GM21447 (cell line): ENCODE data around the gene RTTN.
A peak's percentile ranks its signal among the peaks of the same experiment; 100 is the strongest.

ENCODE experiments used
- ATAC-seq: cut with Tn5 transposase; IDR thresholded peaks from one replicate; pipeline ENCODE4 v1.9.1; 2021; ENCODE audit not compliant: unreplicated experiment

Gene RTTN

DNA sequence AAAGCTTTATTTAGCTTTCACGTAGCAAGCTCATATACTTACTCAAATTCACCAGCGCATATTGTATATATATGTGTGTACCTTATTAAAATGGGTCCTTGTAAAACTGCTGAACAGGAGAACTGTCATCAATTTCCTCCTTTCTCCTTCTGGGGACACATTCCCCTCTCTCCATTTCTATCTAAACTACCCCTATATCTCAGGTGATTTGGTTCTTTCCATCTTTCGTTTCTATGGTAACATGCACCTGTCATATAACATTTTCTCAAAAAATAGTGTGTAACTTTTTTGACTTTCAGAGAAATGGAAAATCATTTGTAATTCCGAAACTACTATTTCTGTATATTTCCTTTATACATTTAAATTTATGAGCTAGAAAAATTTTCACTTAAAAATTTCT lies 174.3 kb downstream of the RTTN start:
- ATAC-seq = no peak

DNA sequence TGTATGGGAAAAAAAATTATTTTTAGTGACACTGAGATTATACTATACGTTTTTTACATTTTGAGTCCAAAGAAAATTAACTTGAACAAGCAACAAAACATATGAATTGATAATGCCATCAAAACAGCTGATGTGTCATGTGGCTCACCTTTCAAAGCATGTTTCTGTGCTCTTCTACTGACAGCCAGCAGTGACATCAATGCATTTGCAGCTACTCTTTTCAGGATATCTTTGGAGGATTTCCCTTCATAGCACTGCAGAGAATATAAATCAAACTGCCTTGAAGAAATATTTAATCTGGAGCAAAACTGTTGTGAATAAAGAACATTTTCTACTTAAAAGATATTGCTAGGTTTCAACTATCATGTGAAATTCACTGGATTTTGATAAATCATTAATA lies 174.8 kb downstream of the RTTN start:
- ATAC-seq = no peak

DNA sequence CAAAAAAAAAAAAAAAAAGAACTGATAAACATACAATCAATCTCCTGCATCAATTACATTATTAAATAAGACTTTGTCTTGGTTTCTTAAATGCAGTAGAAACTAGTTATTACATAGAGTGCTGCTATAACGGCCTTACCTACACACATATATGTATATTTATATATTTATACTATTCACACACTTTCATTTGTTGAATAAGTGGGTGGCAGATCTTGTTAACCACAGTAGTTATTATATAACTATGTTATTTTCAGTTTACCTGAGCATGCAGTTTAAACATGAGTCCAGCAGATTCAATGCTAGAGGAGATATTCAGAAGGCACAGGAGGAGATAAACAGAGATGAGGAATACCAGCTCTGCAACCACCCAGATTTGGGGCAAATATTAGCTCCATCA lies 176.3 kb downstream of the RTTN start:
- ATAC-seq = peak; percentile 68

DNA sequence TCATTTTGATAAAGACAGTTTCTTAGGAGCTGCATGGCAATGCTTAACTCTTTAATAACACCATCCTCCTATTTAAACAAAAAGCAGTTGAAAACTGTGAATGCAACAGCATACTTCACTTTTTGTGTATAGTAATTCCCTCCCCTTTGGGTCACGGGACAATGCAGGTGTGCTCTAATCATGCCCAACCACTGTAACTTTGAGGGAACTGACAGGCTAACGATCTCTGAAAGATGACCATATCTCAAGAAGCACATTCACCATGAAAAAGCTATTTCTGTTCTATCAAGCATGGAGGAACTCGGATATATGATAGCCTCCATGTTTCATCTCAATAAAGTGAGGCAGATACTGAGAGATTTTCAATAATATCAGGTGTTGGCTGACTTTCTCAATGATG lies 176.8 kb downstream of the RTTN start:
- peak; percentile 84 for ATAC-seq

DNA sequence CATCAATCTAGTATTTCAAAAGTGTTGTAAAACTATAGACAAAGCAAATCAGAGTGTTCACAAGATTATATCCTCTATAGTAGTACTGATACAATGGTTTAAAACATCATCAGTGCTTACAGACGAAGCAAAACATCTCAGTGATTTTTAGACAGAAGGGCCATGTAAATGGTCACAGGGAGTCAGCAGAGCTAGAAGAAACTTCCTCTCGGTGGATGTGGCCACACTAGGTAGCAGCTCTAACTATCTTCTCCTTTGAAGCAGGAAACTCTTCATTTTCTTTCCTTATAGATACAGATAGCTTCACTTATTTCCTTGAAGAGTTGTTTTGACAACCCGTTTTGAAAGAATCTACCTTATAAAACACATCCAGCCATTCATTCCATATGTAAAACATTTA lies 177.4 kb downstream of the RTTN start:
- peak; percentile 50 for ATAC-seq

DNA sequence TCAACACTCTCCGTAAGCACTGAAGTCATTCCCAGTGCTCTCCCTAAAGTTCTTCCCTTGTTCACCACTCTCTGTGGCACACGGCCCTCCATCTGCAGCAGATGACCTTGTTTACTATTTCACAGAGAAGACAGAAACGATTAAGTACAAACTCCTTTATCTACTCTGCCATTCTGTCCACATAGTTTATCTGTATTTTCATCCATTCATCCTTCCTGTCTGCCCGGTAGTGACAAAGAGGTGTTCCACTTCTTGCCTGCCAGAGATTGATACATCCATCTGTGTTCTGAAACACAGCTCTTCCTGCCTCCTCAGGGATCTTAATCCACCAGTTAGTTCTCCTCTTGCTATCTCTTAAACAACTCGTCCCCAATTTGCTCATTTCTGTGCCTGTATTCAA lies 179.9 kb downstream of the RTTN start:
- ATAC-seq = no peak

DNA sequence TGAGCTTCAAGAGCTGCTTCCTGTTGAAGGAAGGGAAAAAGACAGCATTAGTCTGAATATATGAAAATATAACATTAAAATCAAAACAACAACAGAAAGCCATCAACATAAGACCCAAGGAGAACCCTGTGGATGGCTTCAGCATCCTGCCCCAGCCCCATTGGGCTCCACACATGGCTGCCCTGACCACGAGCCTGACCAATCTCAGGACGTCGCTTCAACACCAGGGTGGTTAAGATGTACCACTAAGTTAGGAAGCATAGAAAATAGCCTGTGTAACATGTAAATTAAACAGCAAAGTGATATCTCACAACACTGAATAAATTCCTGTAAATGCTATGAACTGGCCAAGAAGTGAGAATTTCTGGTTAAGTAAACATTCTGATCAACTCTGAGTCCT lies 180.7 kb downstream of the RTTN start:
- ATAC-seq = no peak

DNA sequence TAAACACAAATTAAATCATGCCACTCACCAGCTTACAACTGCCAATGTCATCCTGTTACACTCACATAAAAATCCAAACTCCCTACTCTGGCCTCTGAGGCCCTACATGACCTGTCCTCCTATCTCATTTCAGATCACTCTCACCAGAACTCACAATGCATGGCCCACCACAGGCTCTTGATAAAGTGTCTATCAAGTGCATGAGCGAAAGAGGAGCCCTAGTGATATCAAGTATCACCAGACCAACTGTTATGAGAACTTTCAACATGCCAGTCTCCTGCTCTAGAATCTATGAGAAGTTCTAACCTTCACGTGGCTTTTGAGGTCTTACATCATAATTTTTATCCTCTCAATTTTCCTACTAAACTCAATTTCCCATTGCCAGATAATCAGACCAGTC lies 181.4 kb downstream of the RTTN start:
- no peak for ATAC-seq

DNA sequence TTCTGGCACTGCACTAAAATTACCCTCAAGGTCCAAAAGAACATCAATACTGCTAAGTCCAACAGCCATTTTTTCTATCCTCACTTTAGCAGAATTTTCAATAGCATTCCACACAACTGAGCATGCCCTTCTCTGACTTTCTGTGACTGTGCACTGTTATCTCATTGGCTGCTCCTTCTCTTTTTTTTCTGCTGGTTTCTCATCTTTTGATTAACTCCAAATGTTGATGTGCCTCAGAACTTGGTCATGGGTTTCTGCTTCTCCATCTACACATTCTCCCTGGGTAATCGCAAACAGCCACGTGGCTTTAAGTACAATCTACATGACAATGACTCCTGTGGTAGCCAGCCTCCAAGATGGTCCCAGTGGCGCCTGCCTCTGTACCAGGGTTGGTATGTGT lies 182.9 kb downstream of the RTTN start:
- ATAC-seq = no peak

DNA sequence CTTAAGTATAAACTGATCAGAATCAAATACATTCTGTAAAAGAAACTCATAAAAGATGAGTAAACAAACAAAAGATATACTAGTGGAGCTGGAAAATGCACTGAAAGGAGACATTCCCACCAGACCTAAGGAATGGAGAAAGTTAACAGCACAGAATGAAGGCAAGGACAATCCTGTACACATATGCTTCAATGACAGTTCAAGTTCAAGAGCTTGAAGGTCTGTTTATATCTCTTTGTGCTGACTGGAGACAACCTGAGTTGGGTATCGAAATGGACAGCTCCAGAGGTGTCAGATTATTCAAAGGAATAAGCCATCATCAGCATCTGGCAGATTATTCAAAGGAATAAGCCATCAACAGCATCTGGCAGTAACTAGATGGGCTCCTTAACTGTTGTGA lies 184.0 kb downstream of the RTTN start:
- no peak for ATAC-seq

DNA sequence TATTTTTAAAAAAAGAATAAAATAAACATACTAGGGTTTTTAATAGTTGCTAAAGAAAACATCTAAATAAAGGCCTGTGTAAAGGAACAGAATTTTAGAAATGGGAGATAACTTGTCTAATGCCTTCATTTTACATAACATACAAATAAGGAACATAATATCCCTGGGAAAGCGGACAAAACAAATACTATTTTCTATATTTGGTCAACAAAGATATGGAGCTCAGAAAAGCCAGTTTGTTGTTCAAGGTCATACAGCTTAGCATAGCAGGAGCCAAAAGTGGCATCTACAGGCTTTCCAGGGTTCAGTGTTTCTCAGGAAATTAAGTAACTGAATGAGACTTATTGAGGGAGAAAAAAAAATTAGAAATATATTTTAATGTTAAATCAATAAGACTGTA lies 184.4 kb downstream of the RTTN start:
- no peak for ATAC-seq

DNA sequence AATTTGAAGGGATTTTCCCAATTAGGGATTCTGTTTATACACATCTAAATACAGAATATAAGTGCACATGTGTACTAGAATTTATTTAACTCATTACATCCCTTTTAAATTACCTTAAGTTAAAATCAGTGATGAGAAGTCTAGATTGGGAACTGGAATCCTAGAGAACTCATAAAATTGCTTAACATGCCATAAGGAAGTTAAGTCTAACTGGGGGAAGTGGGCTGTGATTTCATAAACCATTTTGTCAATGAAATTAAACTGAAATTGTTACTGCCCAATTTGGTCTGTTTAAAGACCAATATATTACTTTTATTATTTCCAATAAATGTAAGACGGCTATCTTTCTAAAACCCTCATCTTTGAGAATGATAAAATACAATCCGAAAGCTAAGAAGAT lies 185.5 kb downstream of the RTTN start:
- no peak for ATAC-seq

DNA sequence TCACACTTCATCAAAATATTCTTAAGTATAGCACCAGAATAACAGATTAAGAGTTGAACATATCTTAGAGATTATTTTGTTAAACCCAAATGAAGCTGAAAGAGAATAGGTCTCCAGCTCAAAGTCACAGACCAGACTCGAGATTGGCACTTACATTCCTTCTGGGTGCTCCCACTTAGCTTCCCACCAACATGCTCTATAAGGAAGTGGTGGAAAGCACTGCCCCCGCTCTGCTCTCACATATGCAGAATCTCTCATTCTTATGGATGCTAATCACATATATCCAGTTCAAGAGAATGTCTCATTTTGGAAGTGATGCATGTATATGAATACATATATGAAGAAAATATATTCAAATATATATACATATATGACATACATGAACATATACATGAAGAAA lies 186.4 kb downstream of the RTTN start:
- no peak for ATAC-seq

DNA sequence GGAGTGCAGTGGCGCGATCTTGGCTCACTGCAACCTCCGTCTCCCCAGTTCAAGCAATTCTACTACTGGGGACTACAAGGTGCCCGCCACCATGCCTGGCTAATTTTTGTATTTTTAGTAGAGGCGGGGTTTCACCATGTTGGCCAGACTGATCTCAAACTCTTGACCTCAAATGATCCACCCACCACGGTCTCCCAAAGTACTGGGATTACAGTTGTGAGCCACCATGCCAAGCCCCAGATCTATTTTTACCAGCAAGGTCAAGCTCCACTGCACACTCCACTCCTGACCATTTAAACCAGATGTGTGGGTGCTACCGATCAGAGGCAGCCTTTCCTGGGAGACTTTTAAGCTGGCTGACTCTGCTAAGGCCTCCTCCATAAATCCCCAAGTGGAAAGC lies 190.4 kb downstream of the RTTN start:
- no peak for ATAC-seq

DNA sequence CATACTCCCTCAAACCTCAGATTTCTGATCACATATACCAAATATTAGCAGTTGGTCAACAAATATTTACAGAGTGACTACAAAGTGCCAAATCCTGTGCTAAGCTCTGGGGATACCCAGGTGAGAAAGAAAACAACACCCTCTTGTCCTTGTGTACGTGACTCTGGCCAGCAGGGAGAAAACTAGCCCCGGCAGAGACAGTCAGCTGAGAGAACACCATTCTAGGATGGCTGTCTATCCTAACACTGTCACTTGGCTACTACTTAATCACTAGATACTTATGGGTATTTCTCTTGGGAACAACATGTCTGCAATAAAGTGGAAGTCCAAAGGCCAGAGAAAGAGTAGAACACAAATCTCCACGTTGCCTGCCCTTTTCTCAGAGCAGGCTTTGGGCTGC lies 199.9 kb downstream of the RTTN start:
- no peak for ATAC-seq

DNA sequence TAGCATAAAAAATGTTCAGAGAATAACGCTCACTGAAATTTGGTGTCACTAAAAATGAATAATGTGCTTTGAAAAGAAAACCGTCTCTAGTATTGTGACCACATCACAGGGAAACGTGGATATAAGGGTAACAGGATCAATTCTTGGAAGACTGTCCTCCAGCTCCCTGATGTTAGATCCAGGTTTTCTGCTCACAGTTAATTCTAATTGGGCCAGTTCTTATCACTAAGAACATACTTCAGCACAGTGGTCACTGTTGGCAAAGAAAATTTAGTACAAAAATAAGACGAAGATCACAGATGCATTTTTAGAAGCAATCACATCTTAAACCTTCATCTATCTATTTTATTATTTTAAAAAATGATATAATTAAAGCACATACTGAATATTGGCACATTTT lies 200.8 kb downstream of the RTTN start:
- no peak for ATAC-seq

DNA sequence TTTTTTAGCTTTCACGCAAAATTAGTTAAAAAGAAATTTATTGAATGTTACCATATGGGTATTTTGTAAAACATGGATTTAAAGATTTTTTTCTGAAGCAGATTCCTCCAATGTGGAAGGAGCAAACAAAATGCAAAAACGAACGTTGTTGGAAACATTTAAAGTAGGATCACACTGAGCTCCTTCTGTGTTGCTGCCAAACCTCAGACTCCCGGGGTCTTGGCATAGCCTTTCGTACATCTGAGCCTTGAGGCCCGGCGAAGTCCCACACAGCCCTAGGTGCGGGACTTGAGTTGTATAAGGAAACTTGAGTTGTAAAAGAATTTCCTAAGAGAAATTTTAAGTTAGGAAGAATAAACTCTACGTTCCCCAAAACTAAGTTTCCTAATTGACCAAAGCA lies 205.8 kb downstream of the RTTN start:
- ATAC-seq = no peak

DNA sequence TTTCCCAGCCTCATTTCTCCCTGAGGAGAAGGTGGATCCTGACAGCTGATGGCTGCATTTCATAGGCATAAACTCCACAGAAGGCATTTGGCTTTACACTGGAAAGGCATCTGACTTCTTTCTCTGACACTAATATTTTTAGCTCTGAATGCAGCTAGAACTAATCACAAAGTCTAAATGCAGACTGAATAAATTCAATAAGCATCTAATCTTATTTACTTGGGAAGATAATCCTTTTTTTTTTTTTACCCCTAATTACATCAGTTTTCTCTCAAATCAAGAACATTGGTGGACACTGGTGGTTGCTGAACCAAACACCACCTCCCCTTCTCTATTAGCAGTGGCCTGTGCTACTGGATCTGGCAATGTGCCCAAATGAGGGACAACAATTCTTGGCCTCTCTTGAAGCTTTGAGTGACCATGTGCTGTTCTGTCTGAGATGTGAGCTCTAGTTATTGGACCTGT lies 206.9 kb downstream of the RTTN start:
- ATAC-seq = no peak

DNA sequence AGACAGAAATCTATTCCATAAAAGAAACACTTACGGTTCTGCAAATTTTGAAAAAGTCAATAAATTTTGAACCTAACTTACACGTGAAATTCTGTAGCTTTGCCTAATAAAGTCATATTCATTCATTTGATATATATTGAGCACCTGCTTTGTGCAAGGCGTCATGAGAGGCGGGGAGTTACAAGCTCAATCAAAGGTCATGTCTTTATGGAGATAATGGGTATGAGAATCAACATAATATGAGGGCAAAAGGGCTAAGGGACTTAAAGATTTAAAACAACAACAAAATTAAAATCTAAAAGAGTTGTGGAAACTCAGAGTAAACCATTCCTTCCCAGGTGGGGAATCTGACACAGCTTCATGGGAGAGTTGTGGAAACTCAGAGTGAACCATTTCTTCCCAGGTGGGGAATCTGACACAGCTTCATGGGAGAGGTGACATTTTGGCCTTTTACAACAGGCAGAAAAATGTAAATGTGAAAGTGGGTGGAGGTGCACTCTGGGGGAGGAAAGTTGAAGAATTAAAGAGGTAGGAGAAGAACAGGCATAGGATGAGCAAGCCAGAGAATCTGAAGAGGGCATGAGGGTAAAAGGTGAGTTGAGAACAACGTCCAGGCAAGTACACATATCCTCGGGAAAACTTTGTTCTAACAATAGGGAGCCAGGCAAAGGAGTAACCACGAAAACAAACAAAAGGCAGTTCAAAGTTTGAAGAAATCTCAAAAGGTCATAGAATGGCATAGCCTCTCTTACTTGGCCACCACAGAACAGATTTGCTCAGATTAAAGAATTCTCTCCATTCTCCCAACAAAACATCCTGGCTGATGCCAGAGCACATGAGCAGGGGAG lies 208.3 kb downstream of the RTTN start:
- no peak for ATAC-seq

DNA sequence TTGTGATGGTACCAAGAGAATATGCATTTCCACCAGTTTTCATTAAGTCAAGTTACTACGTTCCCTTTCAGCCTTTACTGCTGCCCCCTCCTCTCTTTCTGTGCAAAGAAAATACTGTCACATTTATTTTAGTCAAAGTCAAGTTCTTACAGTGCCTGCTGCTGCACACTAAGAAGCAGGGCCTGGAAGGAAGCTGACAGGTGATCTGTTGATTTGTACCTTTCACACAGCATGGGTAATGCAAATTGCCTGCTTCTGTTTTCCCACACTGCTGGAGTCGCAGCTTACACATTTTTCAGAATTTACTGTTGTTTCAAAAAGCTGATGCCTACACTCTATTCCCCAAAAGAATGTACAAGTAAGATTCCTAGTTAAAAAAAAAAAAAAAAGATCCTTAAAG lies 209.1 kb downstream of the RTTN start:
- ATAC-seq = no peak

DNA sequence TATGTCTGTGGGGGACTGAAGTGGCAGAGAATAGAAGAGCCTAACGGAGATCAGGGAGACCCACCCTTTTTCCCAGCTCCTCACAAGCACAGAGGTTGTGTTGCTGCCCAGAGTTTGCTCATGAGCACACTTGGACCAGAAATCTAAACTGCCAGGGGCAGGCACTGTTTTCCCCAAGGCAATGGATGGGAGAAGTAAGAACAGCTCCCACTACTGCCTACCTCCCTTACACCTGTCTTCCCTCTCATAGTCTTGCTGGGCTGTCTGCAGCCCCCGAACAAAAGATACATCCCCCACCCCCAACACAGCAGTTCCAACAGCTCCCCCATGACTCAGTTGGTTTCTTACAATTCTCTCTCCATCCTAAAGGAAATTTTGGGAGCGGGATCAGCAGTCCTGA lies 209.7 kb downstream of the RTTN start:
- no peak for ATAC-seq

DNA sequence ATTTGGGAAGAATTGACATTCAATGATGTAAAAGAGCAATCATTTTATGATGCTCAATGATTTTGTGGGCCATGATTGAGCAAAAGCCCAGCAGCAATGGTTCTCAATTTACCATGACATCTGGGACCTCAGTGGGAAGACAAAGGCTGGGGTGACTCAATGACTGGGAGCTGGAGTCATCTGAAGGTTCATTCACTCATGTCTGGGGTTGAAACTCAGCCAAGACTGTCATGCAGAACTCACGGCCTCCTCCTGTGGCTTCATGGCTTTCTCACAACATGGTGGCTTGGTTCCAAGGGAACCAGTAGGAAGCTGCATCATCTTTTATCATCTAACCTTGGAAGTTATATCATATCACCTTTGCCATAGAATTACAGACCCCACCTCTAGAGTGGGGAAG lies 212.7 kb downstream of the RTTN start:
- no peak for ATAC-seq

DNA sequence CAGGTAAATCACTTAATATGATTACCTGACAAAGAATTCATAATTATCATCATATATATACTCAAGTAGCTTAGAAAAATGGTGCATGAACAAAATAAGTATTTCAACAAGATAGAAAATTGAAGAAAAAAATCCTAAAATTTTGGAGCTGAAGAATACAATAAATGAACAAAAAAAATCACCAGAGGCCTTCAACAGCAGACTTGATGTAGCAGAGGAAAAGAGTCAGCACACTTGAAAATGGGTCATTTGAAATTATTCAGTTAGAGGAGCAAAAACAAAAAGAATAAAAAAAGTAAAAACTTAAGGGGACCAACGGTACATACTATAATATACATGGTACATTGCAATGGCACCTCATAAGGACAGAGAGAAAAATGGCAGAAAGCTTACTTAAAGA lies 217.6 kb downstream of the RTTN start:
- no peak for ATAC-seq
